ENCODE results near the gene TOM1L1.

GRCh38 chr17:54887787-54888186 lies 12.9 kb upstream of the TOM1L1 start:
- TF ChIP-seq CTCF (conservative IDR thresholded peaks at IDR 0.05 in 1 of 2, IDR thresholded peaks at IDR 0.05 in 1 of 2; ENCODE audit: extremely low read depth in 1 of 2, insufficient read depth in 1 of 2, low read depth in 1 of 2, low read length in 2 of 2) (no peak), EZH2 (IDR thresholded peaks at IDR 0.05; ENCODE audit: borderline replicate concordance, low read length) (no peak)

Measured in mammary epithelial cell (primary cell).